Measurements from ENCODE around the gene ZNF280D. TPM values are rescaled to one million over a fixed set of nuclear protein-coding genes. Genes with fewer than 3 reads are reported as not detected.

Gene ZNF280D
- total and polyA plus RNA-seq, 2 of the 13 experiments (the other 11 are each of a cell fraction or from before 2014, with no cell fraction given) = 7.1 to 11.9 TPM

GRCh38 chr15:56776839-56777238, 43.5 kb upstream of the ZNF280D start (continued):
- no peak for TF ChIP-seq ZBTB40 (IDR thresholded peaks at IDR 0.05)
- TF ChIP-seq ZBTB40 (CRISPR knock-in tag; IDR thresholded peaks at IDR 0.05) = no peak
- no peak for TF ChIP-seq POLR2AphosphoS2 (IDR thresholded peaks at IDR 0.05; ENCODE audit: low read depth, low read length)
- no peak for TF ChIP-seq ZNF160 (CRISPR knock-in tag; IDR thresholded peaks at IDR 0.05)
- TF ChIP-seq MAFF (IDR thresholded peaks at IDR 0.05; ENCODE audit: low read depth, low read length) = no peak
- TF ChIP-seq SOX6 (IDR thresholded peaks at IDR 0.05) = no peak
- TF ChIP-seq SOX6 (CRISPR knock-in tag; IDR thresholded peaks at IDR 0.05) = no peak
- TF ChIP-seq NR2F2 (IDR thresholded peaks at IDR 0.05; ENCODE audit: borderline replicate concordance, low read depth) = no peak
- TF ChIP-seq ETS1 (CRISPR knock-in tag; IDR thresholded peaks at IDR 0.05) = no peak
- TF ChIP-seq STAG1 (CRISPR knock-in tag; IDR thresholded peaks at IDR 0.05) = no peak
- no peak for TF ChIP-seq PBX3 (CRISPR knock-in tag; IDR thresholded peaks at IDR 0.05; ENCODE audit: borderline replicate concordance)
- TF ChIP-seq PTBP1 (IDR thresholded peaks at IDR 0.05; ENCODE audit: low read depth, low read length, poor library complexity, severe bottlenecking) = no peak
- TF ChIP-seq GABPB1 (CRISPR knock-in tag; IDR thresholded peaks at IDR 0.05) = no peak
